Left cardiac atrium (tissue), 4 donors: ENCODE results near the gene GTF2H2. TPM values are rescaled to one million over a fixed set of nuclear protein-coding genes. Genes with fewer than 3 reads are reported as not detected.
"Not testable (repeated sequence)": the region's sequence is repeated elsewhere in the genome, so short reads cannot be mapped to it uniquely, and the experiment has no call there.

Experiments
- ATAC-seq, 2 donors: fragments of 200-7000 bp; cut with Tn5 transposase; one replicate each; pipeline ENCODE4 v1.9.1; 2020; ENCODE audit warnings: mild to moderate bottlenecking in 2 of 2, moderate library complexity in 2 of 2
- DNase-seq: peaks from one replicate; pipeline ENCODE4 v3.0.0-alpha.2; 2020
- intact Hi-C, 2 donors: fragments of 100-400 bp; cut with DNase I; formaldehyde crosslinking; loops; one replicate each; pipeline versions ENCODE4 v1.14.1 to v1.15.1; 2022 to 2023
- total RNA-seq, 2 donors: library from RNA; stranded (reverse); fragmentation: NEBNext Ultra II Directional; extraction: Animal tissue kit (Norgen Biotek cat#: 25700); gene quantifications; one replicate each; pipeline ENCODE4 v1.2.1, GENCODE V29; 2021
- donor health status: DM: no; HTN: yes; CAD: no.
- donor health status: DM: no; HTN: yes; CAD: no; lungs with severe emphysema.
- donor health status: DM: yes; HTN: yes; CAD: no.
- donor health status: Dilated cardiomyopathy.

Gene GTF2H2
- total RNA-seq, 2 donors from 2014 or later = 11.0 to 14.5 TPM

- intact Hi-C loops, DNase-seq: not testable (repeated sequence)
- peak; percentile 34 to 36 for ATAC-seq
These were observed 49.0 kb downstream of the GTF2H2 start for GRCh38 chr5:71018376-71019005.

- intact Hi-C loops = no loop called here
- no peak for DNase-seq
These were observed 53.3 kb downstream of the GTF2H2 start for GRCh38 chr5:71014176-71014575.

GRCh38 chr5:71013575-71013974 lies 53.9 kb downstream of the GTF2H2 start:
- ATAC-seq (no peak), DNase-seq (no peak)
- intact Hi-C loops = no loop called here

More at GRCh38 chr5:71014176-71014575, 53.3 kb downstream of the GTF2H2 start:
- ATAC-seq = no peak

GRCh38 chr5:71011194-71011792 lies 56.2 kb downstream of the GTF2H2 start:
- ATAC-seq (no peak), DNase-seq (no peak)
- intact Hi-C loops = no loop called here

GRCh38 chr5:71006983-71007382 lies 60.5 kb downstream of the GTF2H2 start:
- DNase-seq, intact Hi-C loops, ATAC-seq: not testable (repeated sequence)

Other genes starting within 250 kb of the GTF2H2 start
- 1 to 10 TPM; 3.6 to 4.1 TPM for gene SERF1A, start 167.0 kb downstream of the GTF2H2 start, total RNA-seq
- gene SMN1, start 142.6 kb downstream of the GTF2H2 start, total RNA-seq = 10 to 100 TPM; 17.3 to 20.0 TPM
- gene NAIP, start 42.3 kb downstream of the GTF2H2 start, total RNA-seq = 10 to 100 TPM; 13.7 TPM